ENCODE data around the gene ACSS3.
A peak's percentile ranks its signal among the peaks of the same experiment; 100 is the strongest.
"Not testable (repeated sequence)": the region's sequence is repeated elsewhere in the genome, so short reads cannot be mapped to it uniquely, and the experiment has no call there.

Gene ACSS3

DNA sequence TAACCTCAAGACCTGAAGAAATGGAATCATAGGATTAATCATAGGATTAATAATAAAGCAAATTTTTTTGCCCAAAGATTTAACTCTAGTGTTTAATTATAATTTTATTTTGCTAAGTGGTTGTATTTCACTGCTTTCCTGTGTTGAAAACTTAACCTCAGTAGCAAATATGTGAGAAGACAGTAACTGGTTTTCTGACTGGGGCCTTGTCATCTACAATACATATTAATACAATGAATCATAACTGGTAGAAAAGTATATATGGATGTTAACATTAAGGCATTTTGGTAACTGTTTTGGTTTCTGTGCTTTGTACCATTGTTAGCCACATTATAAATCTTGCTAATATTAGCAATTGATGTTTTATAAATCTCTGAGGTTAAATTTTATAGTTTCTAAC, 92.2 kb downstream of the ACSS3 start:
- no peak for FAIRE-seq

DNA sequence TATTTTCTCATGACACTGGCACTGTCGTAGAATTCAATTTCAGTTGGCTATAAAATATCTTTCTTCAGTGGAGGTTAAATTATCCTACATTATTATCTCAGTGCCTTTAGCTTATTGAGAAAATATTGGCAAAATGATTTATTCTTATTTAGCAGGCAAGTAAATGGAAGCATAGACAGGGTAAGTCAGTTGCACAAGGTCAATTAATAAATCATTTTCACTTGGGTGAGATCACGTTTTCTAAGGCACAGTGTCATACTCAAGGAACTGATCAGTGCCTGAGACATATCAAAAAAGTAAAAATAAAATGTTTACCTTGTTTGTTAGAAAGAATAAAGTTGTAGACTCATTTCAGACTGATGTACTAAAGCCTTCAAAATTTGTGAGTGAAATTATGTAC, 95.0 kb downstream of the ACSS3 start:
- no peak for FAIRE-seq

DNA sequence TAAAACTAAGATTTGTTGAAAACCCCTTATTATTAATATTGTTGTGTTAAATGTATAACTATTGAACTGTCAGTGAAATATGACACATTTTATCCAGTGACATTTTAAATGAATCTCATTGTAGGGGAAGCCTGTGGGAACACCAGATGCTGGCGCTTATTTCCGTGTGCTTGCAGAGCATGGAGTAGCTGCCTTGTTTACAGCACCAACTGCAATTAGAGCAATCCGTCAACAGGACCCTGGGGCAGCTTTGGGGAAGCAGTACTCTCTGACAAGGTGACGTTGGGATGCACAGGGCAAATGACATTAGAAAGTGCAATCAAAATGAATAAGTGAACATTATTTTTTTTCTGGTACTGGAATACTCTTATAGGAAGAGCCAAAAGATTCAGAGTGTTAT, 96.8 kb downstream of the ACSS3 start:
- no peak for FAIRE-seq

DNA sequence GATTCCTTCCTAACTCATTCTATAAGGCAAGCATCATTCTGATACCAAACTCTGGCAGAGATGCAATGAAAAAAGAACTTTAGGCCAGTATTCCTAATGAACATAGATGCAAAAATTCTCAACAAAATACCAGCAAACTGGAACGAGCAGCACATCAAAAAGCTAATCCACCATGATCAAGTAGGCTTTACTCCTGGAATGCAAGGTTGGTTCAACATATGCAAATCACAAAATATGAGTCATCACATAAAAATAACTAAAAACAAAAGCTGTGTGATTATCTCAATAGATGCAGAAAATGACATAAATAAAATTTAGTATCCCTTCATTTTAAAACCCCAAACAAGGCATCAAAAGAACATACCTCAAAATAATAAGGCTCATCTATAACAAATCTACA, 98.9 kb downstream of the ACSS3 start:
- FAIRE-seq = no peak

DNA sequence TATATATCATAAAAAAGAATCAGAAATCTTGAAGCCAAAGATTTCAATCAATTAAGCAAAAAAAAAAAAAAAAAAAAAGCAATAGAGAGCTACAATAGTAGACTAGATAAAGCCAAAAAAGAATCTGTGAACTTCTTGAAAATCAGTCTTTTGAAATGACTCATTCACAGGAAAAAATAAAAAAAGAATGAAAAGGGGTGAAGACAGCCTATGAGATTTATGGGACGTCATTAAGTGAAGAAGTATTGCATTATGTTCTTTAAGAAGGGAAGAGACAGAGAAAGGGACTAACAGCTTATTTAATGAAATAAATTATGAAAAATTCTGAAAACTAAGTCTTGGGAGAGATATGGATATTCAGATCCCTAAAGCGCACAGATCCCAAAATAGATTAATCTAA, 103.8 kb downstream of the ACSS3 start:
- no peak for FAIRE-seq

DNA sequence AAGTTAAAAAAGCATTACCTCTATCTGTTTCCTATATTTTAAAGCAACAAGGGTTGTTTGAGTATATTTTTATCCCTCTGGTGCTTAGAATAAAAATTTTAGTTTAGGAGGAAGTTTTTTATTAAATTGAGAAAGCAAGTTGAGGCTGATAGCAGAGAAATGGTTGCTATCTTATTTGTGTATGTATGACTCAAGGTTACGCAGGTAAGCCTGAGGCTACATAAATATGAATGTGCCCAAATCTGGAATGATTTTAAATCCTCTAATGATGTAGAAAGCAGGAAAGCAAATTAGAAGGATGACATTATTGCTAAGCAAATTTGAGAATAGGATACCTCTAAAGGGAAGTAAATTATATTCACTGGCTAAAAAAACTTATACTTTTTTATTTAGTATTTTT, 109.8 kb downstream of the ACSS3 start:
- no peak for FAIRE-seq

DNA sequence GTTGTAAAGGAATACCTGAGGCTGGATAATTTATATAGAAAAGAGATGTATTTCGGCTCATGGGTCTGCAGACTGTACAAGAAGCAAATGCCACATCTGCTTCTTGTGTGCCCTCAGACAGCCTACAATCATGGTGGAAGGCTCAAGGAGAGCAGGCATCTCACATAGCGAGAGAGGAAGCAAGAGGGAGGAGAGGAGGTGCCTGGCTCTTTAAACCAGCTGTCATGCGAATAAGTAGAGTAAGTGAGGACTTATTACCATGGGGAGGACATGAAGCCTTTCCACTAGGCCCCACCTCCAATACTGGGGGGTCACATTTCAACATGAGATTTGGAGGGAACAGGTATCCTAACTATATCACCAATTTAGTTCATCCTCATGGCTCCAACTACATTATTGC, 118.7 kb downstream of the ACSS3 start:
- no peak for FAIRE-seq

DNA sequence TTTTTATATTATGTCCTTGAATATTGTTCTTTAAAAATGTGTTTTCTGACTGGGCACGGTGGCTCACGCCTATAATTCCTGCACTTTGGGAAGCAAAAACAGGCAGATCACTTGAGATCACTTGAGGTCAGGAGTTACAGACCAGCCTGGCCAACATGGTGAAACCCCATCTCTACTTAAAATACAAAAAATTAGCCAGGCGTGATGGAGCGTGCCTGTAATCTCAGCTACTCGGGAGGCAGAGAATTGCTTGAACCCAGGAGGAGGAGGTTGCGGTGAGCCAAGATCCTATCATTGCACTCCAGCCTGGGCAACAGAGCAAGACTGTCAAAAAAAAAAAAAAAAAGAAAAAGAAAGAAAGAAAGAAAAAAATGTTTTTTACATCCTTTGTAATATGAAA, 122.7 kb downstream of the ACSS3 start:
- FAIRE-seq = not testable (repeated sequence)

DNA sequence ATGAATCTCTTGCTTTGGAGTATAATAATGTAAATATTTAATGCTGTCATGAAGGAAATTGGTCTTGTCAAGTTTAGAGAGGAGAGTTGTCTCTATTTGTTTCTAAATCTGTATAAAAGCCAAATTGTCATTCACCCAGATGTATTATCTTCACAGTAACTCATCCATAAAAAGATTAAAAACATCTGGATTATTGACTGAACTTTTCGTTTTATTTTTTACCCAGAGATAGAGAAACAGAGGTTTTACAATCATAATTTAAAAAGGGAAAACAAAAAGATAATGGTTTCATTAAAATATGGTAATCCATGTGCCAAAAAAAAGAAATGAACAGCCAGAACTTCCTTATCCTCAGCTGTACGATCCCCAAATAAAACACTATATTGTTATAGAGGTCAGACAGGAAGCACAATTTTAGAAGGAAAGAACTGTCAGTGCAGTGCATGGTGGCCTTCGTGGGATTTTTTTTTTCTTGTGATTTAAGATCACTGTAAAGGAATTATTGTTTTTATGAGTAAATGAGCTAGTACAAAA, 125.9 kb downstream of the ACSS3 start:
- FAIRE-seq = peak; percentile 29

DNA sequence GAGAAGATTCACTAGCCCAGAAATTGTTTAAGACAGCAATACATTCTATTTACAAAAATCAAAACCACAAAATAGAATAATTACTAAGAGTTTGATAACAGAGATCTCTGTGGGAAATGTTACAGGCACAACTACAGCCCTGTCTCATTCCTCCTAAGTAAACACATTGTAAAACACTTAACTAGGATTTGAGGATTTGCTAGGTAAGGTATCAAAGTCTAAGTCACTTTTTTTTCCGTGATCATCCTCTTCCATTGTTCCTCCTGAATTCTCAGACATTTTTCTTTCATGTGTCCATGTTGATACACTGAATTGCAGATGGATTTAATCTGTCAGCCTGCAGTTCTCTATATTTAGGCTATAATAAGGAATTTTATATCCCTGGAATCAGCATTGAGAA, 127.5 kb downstream of the ACSS3 start:
- no peak for FAIRE-seq

DNA sequence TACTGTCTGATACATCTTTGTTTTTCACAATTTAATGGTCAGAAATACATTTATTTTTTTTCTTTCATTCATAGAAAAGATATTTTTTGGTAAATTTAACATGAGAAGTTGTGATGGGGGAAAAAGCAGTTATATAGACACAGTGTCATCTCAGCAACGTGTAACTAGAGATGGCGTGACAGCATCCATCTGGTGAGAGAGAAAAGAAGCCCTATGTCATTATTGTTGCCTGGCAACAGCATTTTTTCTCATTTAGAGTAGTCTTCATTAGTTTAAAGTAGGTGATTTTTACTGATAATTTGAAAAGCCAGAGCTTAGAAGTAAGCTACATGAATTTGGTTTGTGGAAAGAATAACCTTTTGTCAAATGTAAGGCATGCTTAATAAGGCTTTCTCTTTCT, 128.6 kb downstream of the ACSS3 start:
- no peak for FAIRE-seq

DNA sequence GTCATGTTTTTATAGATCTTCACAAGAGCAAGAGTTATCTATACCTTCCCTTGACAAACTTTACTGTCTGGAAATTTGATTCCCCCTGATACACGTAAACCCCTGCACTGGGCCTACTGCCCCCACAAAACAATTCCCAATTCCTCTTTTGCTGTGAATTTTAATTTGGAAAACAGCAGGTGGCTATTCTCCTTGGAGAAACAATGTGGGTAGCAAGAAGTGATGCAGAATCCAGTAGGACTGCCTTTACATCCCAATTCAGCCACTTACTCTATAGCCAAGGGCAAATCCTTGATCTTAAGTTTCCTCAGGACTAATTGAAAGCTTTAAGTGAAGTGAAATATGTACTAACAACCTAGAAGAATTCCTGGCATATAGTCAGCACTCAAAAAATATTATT, 129.3 kb downstream of the ACSS3 start:
- no peak for FAIRE-seq

DNA sequence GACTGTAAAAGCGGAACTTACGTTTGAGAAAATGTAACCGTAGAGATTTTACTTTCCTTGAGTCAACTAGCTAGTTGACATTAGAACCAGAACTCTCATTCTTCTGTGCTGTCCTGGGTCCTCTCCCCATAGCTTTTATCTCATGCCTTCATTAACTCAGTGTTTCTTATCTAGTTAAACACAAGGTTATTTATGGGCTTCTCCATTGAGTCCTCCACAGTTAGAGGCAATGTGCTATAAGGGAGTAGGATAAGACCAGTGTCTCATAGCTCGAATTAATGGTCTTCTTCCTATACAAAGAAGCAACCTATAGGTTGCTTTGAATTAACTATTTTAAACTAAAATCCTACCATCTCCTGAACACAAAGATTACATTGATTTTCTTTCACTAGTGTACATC, 129.8 kb downstream of the ACSS3 start:
- FAIRE-seq = no peak

DNA sequence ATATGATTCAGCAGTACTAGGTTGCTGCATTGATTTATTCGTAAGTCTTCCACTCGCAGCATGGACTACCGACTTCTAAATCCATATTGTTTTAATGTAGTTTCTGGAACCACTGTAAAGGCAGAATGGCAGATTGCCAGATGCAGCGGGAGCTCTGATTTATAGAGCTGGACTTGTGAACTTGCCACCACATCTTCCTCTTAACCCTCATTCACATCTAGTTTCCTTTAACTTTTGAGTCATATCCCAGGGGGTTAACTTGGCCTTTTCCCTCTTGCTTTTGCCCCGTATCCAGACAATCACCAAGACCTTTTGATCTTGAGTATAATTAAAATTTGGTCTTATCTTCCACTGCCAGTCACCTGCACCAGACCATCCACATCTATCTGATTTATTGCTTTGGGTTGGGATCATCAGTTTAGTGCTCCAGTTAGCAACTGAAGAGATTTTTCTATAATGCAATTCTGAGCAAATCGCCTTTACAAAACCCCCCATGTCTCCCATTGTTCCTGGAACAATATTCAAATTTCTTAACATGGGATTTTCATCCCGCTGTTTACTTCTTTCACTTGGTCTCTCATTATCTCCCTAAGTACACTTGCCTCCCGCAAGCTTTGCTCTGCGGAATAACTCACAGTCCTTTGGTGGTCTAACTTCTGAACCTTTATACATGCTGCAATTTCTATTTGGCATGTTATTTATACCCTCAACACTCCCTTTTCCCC, 130.5 kb downstream of the ACSS3 start:
- no peak for FAIRE-seq

DNA sequence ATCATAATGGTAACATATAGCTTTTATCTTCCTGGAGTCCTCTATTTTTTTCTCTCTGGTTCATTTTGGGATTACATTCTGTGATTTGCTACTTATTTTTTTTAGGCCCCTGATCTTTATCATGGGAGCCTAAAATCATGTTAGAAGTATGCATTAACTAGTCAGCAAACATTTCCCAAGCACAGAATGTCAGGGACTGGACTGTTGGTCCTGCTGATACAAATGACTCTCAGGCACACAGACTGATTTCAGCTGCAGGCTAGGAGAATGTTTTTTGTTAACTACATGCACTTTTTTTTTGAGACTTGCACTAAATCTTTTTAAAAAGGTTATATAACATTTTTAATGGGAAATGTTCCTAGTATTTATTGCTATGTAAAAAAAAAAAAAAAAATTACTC, 131.1 kb downstream of the ACSS3 start:
- peak; percentile 83 for FAIRE-seq

DNA sequence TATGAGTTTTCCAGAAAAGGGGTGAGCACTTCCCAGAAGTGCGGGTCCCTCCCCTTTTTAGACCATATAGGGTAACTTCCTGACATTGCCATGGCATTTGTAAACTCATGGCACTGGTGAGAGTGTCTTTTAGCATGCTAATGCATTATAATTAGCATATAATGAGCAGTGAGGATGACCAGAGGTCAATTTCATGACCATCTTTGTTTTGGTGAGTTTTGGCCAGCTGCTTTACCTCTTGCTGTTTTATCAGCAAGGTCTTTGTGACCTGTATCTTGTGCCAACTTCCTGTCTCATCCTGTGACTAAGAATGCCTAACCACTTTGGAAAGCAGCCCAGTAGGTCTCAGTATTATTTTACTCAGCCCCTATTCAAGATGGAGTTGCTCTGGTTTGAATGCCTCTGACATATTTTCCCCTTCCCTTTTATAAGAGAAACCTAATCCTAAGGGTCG, 131.9 kb downstream of the ACSS3 start:
- FAIRE-seq = not testable (repeated sequence)

DNA sequence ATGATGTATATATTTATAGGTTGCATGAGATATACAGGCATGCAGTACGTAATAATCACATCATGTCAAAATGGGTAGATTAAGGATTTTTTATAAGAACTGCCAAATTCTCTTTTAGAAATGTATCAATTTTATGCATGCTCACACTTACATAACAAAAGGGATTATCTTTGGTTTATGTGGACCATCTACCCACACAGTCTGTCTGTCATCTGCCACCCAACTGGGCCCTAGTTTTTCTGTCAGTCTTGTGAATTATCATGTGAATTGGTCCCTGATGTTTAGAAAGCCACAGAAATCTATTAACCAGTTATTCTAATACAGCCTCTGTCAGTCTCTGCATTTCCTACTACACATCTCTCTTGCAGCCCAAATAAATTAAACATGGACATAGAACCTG, 133.4 kb downstream of the ACSS3 start:
- FAIRE-seq = no peak

DNA sequence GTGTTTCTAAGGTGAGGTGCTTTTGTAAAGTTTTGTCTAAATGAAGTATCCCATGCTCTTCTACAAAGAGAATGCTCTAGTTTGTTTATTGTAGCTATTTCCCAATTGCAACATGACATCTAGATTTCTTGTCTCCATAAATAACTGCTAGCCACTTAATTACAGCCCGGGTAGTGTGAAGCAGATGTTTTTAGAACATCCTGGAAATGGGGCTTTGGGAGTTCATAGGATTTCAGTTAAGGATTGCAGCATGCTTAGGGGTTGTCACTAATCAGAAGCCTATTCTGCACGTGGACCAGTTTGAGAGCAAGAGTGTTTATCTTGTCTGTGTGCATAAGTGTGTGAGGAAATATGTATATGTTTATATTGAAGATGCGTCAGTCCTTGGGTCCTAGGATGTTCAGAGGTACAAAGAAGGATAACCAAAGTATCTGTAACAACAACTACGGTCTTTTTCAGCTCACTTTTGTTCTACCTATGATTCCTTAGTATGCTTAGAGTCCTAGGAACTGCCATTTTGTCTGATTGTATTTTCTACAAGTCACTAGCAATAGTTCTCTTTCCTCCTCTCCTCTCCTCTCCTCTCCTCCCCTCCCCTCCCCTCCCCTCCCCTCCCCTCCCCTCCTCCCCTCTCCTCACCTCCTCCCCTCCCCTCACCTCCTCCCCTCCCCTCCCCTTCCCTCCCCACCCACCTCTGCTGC, 135.3 kb downstream of the ACSS3 start:
- FAIRE-seq = no peak

DNA sequence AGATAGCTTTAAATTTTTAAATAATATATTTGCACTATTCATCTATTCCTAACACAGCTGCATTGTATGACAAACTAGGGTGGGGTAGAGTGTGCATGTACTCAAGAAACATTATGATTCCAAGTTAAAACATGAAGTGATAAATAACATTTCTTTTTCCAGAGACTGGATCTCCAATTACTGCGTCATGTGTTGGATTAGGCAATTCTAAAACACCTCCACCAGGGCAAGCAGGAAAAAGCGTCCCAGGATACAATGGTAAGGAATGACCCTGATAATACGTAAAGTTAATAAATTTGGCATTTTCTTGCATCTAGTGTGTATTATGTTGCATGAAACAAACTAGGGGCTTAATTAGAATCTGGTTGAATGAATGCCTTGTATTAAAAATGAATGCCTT, 138.9 kb downstream of the ACSS3 start:
- FAIRE-seq = no peak

DNA sequence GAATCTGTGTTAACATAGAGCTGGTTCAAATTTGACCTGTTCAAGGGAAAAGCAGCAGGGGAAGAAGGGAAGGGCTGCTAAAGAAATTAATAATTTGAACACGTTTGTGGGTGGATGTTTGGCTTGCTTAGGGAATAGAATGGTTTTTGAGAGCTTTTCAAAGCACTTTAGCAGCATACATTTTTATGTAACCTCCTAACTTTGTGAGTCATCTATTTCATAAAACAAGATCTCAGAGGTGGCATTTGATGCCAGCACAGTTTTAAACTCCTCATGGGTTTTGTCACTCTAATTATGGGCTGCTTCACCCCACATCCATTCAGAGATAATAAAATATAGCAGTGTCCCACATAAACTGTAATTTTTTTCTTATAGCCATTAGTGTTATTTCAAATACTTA, 143.8 kb downstream of the ACSS3 start:
- no peak for FAIRE-seq

DNA sequence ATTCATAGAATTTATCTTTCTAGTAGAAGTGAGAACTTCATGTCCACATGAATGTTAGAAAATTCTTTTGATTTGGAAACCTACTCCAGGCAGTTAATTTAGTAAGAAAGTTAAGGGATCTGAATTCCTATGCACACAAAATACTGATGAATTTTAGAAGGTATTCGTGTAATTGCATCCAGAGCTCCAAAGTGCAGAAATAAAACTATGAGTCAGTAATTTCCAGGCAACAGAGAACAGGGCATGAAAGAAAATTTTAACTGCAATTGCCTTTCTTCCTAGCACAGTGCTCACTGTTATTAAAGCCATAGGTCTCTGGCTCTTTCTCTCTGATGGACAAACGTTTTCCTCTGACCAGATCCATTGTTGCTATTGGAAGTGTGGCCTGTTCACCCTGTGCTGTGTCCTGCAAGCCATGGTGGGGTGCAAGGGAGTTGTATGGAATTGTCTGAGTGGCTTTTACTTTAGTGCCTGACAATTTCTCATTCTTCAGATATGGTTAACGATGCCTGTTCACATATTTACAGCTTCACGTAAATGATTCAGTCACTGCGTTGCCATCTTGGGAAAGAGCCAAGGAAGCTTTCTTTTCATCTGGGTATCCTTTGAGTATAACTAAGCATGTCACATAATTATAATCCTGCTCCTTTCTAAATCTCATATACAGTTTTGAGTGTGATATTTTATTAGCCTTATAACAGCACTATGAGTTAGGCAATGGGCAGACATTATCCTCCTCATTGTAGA, 145.1 kb downstream of the ACSS3 start:
- FAIRE-seq = no peak

DNA sequence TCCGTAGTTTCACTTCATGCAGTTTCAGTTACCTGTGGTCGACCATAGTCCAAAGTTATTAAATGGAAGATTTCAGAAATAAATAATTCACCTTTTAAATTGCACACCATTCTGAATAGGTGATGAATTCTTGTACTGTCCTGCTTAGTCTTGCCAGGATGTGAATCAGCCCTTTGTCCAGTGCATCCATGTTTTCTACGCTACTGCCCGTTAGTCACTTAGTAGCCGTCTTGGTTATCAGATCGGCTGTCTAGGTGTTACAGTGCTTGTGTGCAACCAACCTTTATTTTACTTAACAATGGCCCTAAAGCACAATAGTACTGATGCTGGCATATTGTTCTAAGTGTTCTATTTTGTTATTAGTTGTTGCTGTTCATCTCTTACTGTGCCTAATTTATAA, 146.7 kb downstream of the ACSS3 start:
- FAIRE-seq = no peak

DNA sequence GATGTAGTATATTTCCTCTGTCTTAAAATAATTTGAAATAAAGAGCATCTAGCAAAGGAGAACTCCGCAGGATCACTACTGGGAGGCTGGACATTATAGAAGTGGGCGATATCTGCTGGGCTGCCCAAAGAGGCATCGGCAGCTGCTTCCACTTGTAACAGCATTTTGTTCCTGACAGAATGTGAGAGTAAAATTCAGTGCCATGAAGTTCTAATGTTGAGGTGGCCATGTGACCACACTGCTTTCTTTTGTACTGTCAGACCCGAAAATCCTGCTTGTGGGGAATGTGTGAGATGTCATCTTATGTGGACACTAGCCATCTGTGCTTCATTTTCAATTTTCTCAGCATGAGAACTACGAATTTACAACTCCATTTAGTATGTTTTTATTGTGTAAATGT, 151.9 kb downstream of the ACSS3 start:
- no peak for FAIRE-seq

Data from endometrium (tissue), 2 donors.